PC-9 (cell line): Measurements from ENCODE around the gene MYO10. TPM values are rescaled to one million over a fixed set of nuclear protein-coding genes. Genes with fewer than 3 reads are reported as not detected.

Experiments used
- BruUV-seq: library from RNA; stranded (reverse); fragments of 400-500 nt; replicated peaks from 2 replicates; lab custom pipeline; 2021; lab: Mats Ljungman, UMichigan
- CTCF ChIA-PET: fragments of 300-600 bp; sonication (Branson Sonifier 250); formaldehyde crosslinking; loops from one replicate; lab custom pipeline; 2022; ENCODE audit warnings: antibody characterized with exemption; lab: Charles Lee
- POLR2A ChIA-PET: fragments of 300-600 bp; sonication (Branson Sonifier 250); formaldehyde crosslinking; loops from one replicate; lab custom pipeline; 2022; ENCODE audit warnings: antibody characterized with exemption; ENCODE audit not compliant: unreplicated experiment; lab: Charles Lee
- DNase-seq, 2 experiments: peaks; one replicate each; pipeline versions ENCODE4 v3.0.0 to v3.0.0-alpha.2; 2015 to 2022; ENCODE audit warnings: mixed read lengths in 1 of 2
- H2AFZ ChIP-seq: fragments of 200-600 bp; sonication (generic); 2 replicates; pipeline ENCODE4 v1.8.1; 2017; ENCODE audit warnings: antibody characterized with exemption
- H3F3A ChIP-seq: fragments of 200-600 bp; sonication (generic); 2 replicates; pipeline ENCODE4 v1.8.1; 2017; ENCODE audit warnings: antibody characterized with exemption, mild to moderate bottlenecking, low read depth; ENCODE audit not compliant: insufficient read depth
- H3K27ac ChIP-seq: fragments of 200-600 bp; sonication (generic); 2 replicates; pipeline ENCODE4 v1.6.1; 2016; ENCODE audit warnings: mixed run types
- H3K27me3 ChIP-seq: fragments of 200-600 bp; sonication (generic); 2 replicates; pipeline ENCODE4 v1.6.1; 2016; ENCODE audit warnings: low read depth, mixed run types; ENCODE audit not compliant: insufficient read depth
- H3K36me3 ChIP-seq: fragments of 200-600 bp; sonication (generic); 2 replicates; pipeline ENCODE4 v1.6.1; 2016; ENCODE audit warnings: low read depth, mixed run types
- H3K4me1 ChIP-seq: fragments of 200-600 bp; sonication (generic); replicated peaks from 2 replicates; pipeline ENCODE4 v1.6.1; 2016; ENCODE audit warnings: mixed run types; ENCODE audit not compliant: insufficient read depth
- H3K4me2 ChIP-seq: fragments of 200-600 bp; sonication (generic); 2 replicates; pipeline ENCODE4 v1.6.1; 2017; ENCODE audit warnings: mixed run types
- H3K4me3 ChIP-seq: fragments of 200-600 bp; sonication (generic); 2 replicates; pipeline ENCODE4 v1.6.1; 2016; ENCODE audit warnings: mixed run types
- H3K79me2 ChIP-seq: fragments of 200-600 bp; sonication (generic); 2 replicates; pipeline ENCODE4 v1.6.1; 2017; ENCODE audit warnings: low read depth, mixed run types
- H3K9me2 ChIP-seq: fragments of 200-600 bp; sonication (generic); 2 replicates; pipeline ENCODE4 v1.8.1; 2017; ENCODE audit warnings: mild to moderate bottlenecking; ENCODE audit not compliant: insufficient read depth
- H3K9me3 ChIP-seq: fragments of 200-600 bp; sonication (generic); 2 replicates; pipeline ENCODE4 v1.8.1; 2016; ENCODE audit warnings: low read depth; ENCODE audit not compliant: insufficient read depth
- H4K20me1 ChIP-seq: fragments of 200-600 bp; sonication (generic); 2 replicates; pipeline ENCODE4 v1.8.1; 2017; ENCODE audit not compliant: insufficient read depth
- CTCF ChIP-seq: fragments of 200-600 bp; sonication (generic); conservative IDR thresholded peaks from 2 replicates; pipeline ENCODE4 v1.6.1; 2017; ENCODE audit warnings: mixed run types, antibody characterized with exemption, mild to moderate bottlenecking, moderate library complexity
- EZH2 ChIP-seq: fragments of 200-600 bp; sonication (generic); IDR thresholded peaks from 2 replicates; pipeline ENCODE4 v1.8.0; 2017; ENCODE audit warnings: antibody characterized with exemption, low read depth
- intact Hi-C: fragments of 100-400 bp; cut with micrococcal nuclease; formaldehyde crosslinking; loops from one replicate; pipeline ENCODE4 v1.10.0; 2022; ENCODE audit not compliant: unreplicated experiment
- total RNA-seq: library from RNA; stranded (reverse); gene quantifications from 2 replicates; pipeline ENCODE4 v1.2.3, GENCODE V29; 2021

Gene MYO10
- total RNA-seq, 1 experiment from 2014 or later: 92.8 TPM

GRCh38 chr5:16713386-16713928 is 222.6 kb downstream of the MYO10 start:
- DNase-seq: no peak
- H3K27me3 ChIP-seq: no peaks in the 10 kb centered on the region
- BruUV-seq: no TSS peak
- POLR2A ChIA-PET: interaction anchor here (0.7 kb wide), 1 partner anchor 150 kb away, joined by 14 read pairs; no protein-coding TSS in a partner anchor
- H3K4me1 ChIP-seq: no peaks in the 10 kb centered on the region
- no peak overlapping the region for H2AFZ ChIP-seq
- intact Hi-C loops: no loop called here
- TF ChIP-seq CTCF (no peak), EZH2 (no peak)
- H3F3A ChIP-seq: no peaks in the 10 kb centered on the region; the same call in 1 of the 2 replicates
- H3K36me3 ChIP-seq: no peaks in the 10 kb centered on the region
- no peaks in the 10 kb centered on the region for H3K9me3 ChIP-seq
- no peaks in the 10 kb centered on the region for H3K9me2 ChIP-seq
- no peak overlapping the region for H3K27ac ChIP-seq
- no peaks in the 10 kb centered on the region for H4K20me1 ChIP-seq
- no peaks in the 10 kb centered on the region for H3K79me2 ChIP-seq
- no peak overlapping the region for H3K4me2 ChIP-seq
- no peak overlapping the region for H3K4me3 ChIP-seq
- CTCF ChIA-PET: no interaction called here

GRCh38 chr5:16712620-16713019 is 223.5 kb downstream of the MYO10 start:
- CTCF ChIA-PET: no interaction called here

GRCh38 chr5:16712178-16712577 is 223.9 kb downstream of the MYO10 start:
- CTCF ChIA-PET: no interaction called here
- H3K36me3 ChIP-seq: 0 out of 2 replicates have a peak, but pooled peaks cover 3% of the 10 kb centered on the region

More at GRCh38 chr5:16712620-16713019, 223.5 kb downstream of the MYO10 start:
- H3K79me2 ChIP-seq: no peaks in the 10 kb centered on the region
- H3K4me2 ChIP-seq: no peak overlapping the region
- no peak overlapping the region for H3K27ac ChIP-seq
- no peaks in the 10 kb centered on the region for H3K36me3 ChIP-seq
- POLR2A ChIA-PET: interaction anchor here (0.7 kb wide), 1 partner anchor 151 kb away, joined by 14 read pairs; no protein-coding TSS in a partner anchor
- no peak for TF ChIP-seq EZH2
- TF ChIP-seq CTCF: no peak
- intact Hi-C loops: no loop called here
- H3K4me1 ChIP-seq: no peaks in the 10 kb centered on the region
- no peaks in the 10 kb centered on the region for H3K9me3 ChIP-seq
- no peaks in the 10 kb centered on the region for H3K9me2 ChIP-seq
- no peaks in the 10 kb centered on the region for H4K20me1 ChIP-seq
- no peak overlapping the region for H2AFZ ChIP-seq
- no peak for DNase-seq
- H3K4me3 ChIP-seq: no peak overlapping the region
- no TSS peak for BruUV-seq
- H3K27me3 ChIP-seq: no peaks in the 10 kb centered on the region
- no peaks in the 10 kb centered on the region; the same call in 1 of the 2 replicates for H3F3A ChIP-seq

More at GRCh38 chr5:16712178-16712577, 223.9 kb downstream of the MYO10 start:
- Histone ChIP-seq H3F3A (no peaks in the 10 kb centered on the region; the same call in 1 of the 2 replicates), H4K20me1 (no peaks in the 10 kb centered on the region), H3K79me2 (no peaks in the 10 kb centered on the region), H3K9me3 (no peaks in the 10 kb centered on the region), H2AFZ (no peak overlapping the region), H3K4me1 (no peaks in the 10 kb centered on the region), H3K9me2 (no peaks in the 10 kb centered on the region), H3K27ac (no peak overlapping the region), H3K27me3 (no peaks in the 10 kb centered on the region), H3K4me3 (no peak overlapping the region), H3K4me2 (no peak overlapping the region)
- POLR2A ChIA-PET: no interaction called here
- TF ChIP-seq EZH2: no peak
- TF ChIP-seq CTCF: no peak
- no TSS peak for BruUV-seq
- no peak for DNase-seq
- intact Hi-C loops: no loop called here
